ENCODE data around the gene MN1.

DNA sequence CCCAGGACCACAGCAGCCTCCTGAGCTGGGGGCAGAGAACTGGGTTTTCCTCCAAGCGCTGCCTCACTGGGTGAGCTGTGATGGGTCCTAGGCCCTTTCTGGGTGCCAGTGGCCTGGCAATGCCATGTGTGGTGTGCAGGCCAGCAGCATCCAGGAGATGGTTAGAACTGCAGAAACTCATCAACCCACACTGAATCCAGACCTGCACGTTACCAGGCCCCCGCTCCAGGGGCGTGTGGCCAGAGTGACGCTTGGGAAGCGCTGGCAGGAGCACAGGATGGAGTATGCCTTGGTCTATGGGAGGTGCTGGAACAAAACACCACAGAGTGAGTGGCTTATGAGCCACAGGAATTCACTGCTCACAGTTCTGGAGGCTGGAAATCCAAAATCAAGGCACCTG is 97.0 kb downstream of the MN1 start:
- TF ChIP-seq, protein P1, sequence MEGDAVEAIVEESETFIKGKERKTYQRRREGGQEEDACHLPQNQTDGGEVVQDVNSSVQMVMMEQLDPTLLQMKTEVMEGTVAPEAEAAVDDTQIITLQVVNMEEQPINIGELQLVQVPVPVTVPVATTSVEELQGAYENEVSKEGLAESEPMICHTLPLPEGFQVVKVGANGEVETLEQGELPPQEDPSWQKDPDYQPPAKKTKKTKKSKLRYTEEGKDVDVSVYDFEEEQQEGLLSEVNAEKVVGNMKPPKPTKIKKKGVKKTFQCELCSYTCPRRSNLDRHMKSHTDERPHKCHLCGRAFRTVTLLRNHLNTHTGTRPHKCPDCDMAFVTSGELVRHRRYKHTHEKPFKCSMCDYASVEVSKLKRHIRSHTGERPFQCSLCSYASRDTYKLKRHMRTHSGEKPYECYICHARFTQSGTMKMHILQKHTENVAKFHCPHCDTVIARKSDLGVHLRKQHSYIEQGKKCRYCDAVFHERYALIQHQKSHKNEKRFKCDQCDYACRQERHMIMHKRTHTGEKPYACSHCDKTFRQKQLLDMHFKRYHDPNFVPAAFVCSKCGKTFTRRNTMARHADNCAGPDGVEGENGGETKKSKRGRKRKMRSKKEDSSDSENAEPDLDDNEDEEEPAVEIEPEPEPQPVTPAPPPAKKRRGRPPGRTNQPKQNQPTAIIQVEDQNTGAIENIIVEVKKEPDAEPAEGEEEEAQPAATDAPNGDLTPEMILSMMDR (IDR thresholded peaks at IDR 0.05; ENCODE audit: borderline replicate concordance, extremely low read depth, low read length, poor library complexity, severe bottlenecking), result no peak
- TF ChIP-seq EZH2 (IDR thresholded peaks at IDR 0.05; ENCODE audit: borderline replicate concordance, low read depth, low read length, severe bottlenecking), result no peak
